SK-N-SH (cell line): ENCODE data around the gene TAS1R3. TPM values are rescaled to one million over a fixed set of nuclear protein-coding genes. Genes with fewer than 3 reads are reported as not detected.
A peak's percentile ranks its signal among the peaks of the same experiment; 100 is the strongest.

Experiments
- CTCF ChIA-PET: fragments of 300-600, 350-600 bp; formaldehyde crosslinking; extraction: SDS; loops from one replicate; lab custom pipeline; 2021; lab: Yijun Ruan, JAX
- POLR2A ChIA-PET: fragments of 350-600 bp; sonication (Branson Sonifier 250); formaldehyde crosslinking; extraction: SDS; loops from one replicate; lab custom pipeline; 2020; ENCODE audit warnings: antibody characterized with exemption, inconsistent platforms; lab: Yijun Ruan, JAX
- DNase-seq: peaks from one replicate; pipeline ENCODE4 v3.0.0; 2012
- H2AFZ ChIP-seq: fragments of 200-600 bp; sonication (generic); 2 replicates; pipeline ENCODE4 v1.8.1; 2016; ENCODE audit warnings: antibody characterized with exemption, mild to moderate bottlenecking, low read depth
- H3F3A ChIP-seq: fragments of 200-600 bp; sonication (generic); replicated peaks from 2 replicates; pipeline ENCODE3; 2016; ENCODE audit warnings: antibody characterized with exemption, mild to moderate bottlenecking; ENCODE audit not compliant: insufficient read depth
- H3K27ac ChIP-seq, 2 experiments: fragments of 200-500 bp in 1 of 2; fragments of 200-600 bp in 1 of 2; sonication (Bioruptor generic) in 1 of 2; sonication (generic), shearing (Covaris generic) in 1 of 2; 2 replicates each; pipeline versions ENCODE4 v1.5.1 to v1.6.1; 2014 to 2016; ENCODE audit warnings: low read depth in 2 of 2, inconsistent platforms in 1 of 2, low read length in 1 of 2, mild to moderate bottlenecking in 1 of 2, mixed read lengths in 1 of 2
- H3K27me3 ChIP-seq: fragments of 200-600 bp; sonication (generic), shearing (Covaris generic); 2 replicates; pipeline ENCODE4 v1.6.1; 2016; ENCODE audit warnings: mixed run types; ENCODE audit not compliant: insufficient read depth
- H3K36me3 ChIP-seq, 2 experiments: fragments of 200-500 bp in 1 of 2; fragments of 200-600 bp in 1 of 2; sonication (Bioruptor generic) in 1 of 2; sonication (generic) in 1 of 2; replicated peaks in 1 of 2; 2 replicates each; pipeline versions ENCODE3 to v1.5.1; 2014 to 2016; ENCODE audit warnings: low read length in 1 of 2, mild to moderate bottlenecking in 1 of 2; ENCODE audit not compliant: insufficient read depth in 2 of 2, control insufficient read depth in 1 of 2
- H3K4me1 ChIP-seq, 2 experiments: fragments of 200-500 bp in 1 of 2; fragments of 200-600 bp in 1 of 2; sonication (Bioruptor generic) in 1 of 2; sonication (generic), shearing (Covaris generic) in 1 of 2; 2 replicates each; pipeline versions ENCODE4 v1.5.1 to v1.6.1; 2014 to 2016; ENCODE audit warnings: low read depth in 1 of 2, low read length in 1 of 2, mixed run types in 1 of 2; ENCODE audit not compliant: insufficient read depth in 2 of 2, control insufficient read depth in 1 of 2
- H3K4me2 ChIP-seq: fragments of 200-600 bp; sonication (generic), shearing (Covaris generic); 2 replicates; pipeline ENCODE4 v1.6.1; 2017; ENCODE audit warnings: mixed run types
- H3K4me3 ChIP-seq, 2 experiments: fragments of 200-500 bp in 1 of 2; fragments of 200-600 bp in 1 of 2; sonication (Bioruptor generic) in 1 of 2; sonication (generic), shearing (Covaris generic) in 1 of 2; 2 replicates each; pipeline versions ENCODE4 v1.5.1 to v1.8.1; 2014 to 2016; ENCODE audit warnings: low read depth in 2 of 2, inconsistent platforms in 1 of 2, low read length in 1 of 2, mild to moderate bottlenecking in 1 of 2, mixed read lengths in 1 of 2, moderate library complexity in 1 of 2
- H3K79me2 ChIP-seq: fragments of 200-600 bp; sonication (generic); 2 replicates; pipeline ENCODE4 v1.8.1; 2017; ENCODE audit warnings: mild to moderate bottlenecking; ENCODE audit not compliant: insufficient read depth
- H3K9ac ChIP-seq: fragments of 200-600 bp; sonication (generic); 2 replicates; pipeline ENCODE4 v1.6.1; 2017; ENCODE audit warnings: mixed run types
- H3K9me2 ChIP-seq: fragments of 200-600 bp; sonication (generic); 2 replicates; pipeline ENCODE4 v1.6.1; 2017; ENCODE audit warnings: mixed run types
- H3K9me3 ChIP-seq: fragments of 200-600 bp; sonication (generic); 2 replicates; pipeline ENCODE4 v1.6.1; 2017; ENCODE audit warnings: mixed run types, mild to moderate bottlenecking, moderate library complexity
- H4K20me1 ChIP-seq: fragments of 200-600 bp; sonication (generic); 2 replicates; pipeline ENCODE4 v1.6.1; 2017; ENCODE audit warnings: mild to moderate bottlenecking, mixed run types; ENCODE audit not compliant: insufficient read depth
- CHD2 ChIP-seq: fragments of 150-350 bp; IDR thresholded peaks from 2 replicates; pipeline ENCODE4 v1.6.1; 2018; ENCODE audit warnings: low read length; ENCODE audit not compliant: partially characterized antibody
- CTCF ChIP-seq: fragments of 200-600 bp; sonication (generic); IDR thresholded peaks from 2 replicates; pipeline ENCODE4 v1.6.1; 2017; ENCODE audit warnings: antibody characterized with exemption, mild to moderate bottlenecking, moderate library complexity
- EP300 ChIP-seq, 2 experiments: IDR thresholded peaks; 2 replicates each; pipeline versions ENCODE4 v1.4.0 to v1.6.1; 2012; ENCODE audit warnings: borderline replicate concordance in 1 of 2, low read depth in 1 of 2, low read length in 1 of 2
- FOSL2 ChIP-seq: IDR thresholded peaks from 2 replicates; pipeline ENCODE4 v1.4.0; 2012; ENCODE audit warnings: low read depth, mild to moderate bottlenecking, moderate library complexity, borderline replicate concordance
- FOXM1 ChIP-seq: IDR thresholded peaks from 2 replicates; pipeline ENCODE4 v1.4.0; 2012; ENCODE audit warnings: low read depth, mild to moderate bottlenecking
- GATA2 ChIP-seq: sonication (generic); formaldehyde crosslinking; IDR thresholded peaks from 2 replicates; pipeline ENCODE4 v1.5.0; 2020; ENCODE audit warnings: mild to moderate bottlenecking, missing genetic modification reagents
- NFIC ChIP-seq: IDR thresholded peaks from 2 replicates; pipeline ENCODE4 v1.4.0; 2012; ENCODE audit warnings: borderline replicate concordance
- RFX5 ChIP-seq: IDR thresholded peaks from 2 replicates; pipeline ENCODE4 v1.6.1; 2012; ENCODE audit warnings: mild to moderate bottlenecking, improper control_type of control experiment, low read length
- TAF1 ChIP-seq: IDR thresholded peaks from 2 replicates; pipeline ENCODE4 v1.6.1; 2012; ENCODE audit warnings: low read depth, mild to moderate bottlenecking, low read length, moderate library complexity, borderline replicate concordance
- TEAD4 ChIP-seq: IDR thresholded peaks from 2 replicates; pipeline ENCODE4 v1.4.0; 2012; ENCODE audit warnings: mild to moderate bottlenecking, borderline replicate concordance; ENCODE audit not compliant: insufficient read depth
- USF2 ChIP-seq: fragments of 150-350 bp; IDR thresholded peaks from 2 replicates; pipeline ENCODE4 v1.6.1; 2017; ENCODE audit warnings: antibody characterized with exemption, low read length, low read depth, borderline replicate concordance
- YY1 ChIP-seq: IDR thresholded peaks from 2 replicates; pipeline ENCODE4 v1.4.0; 2012; ENCODE audit warnings: low read depth, mild to moderate bottlenecking
- ZBTB33 ChIP-seq: IDR thresholded peaks from 2 replicates; pipeline ENCODE4 v1.4.0; 2012; ENCODE audit warnings: low read depth, borderline replicate concordance
- WGBS: methylation state at CpG from one replicate; pipeline ENCODE4 v1.1.6; 2017; ENCODE audit warnings: low lambda C conversion rate; 5-methylcytosine and 5-hydroxymethylcytosine counted together
- polyA plus RNA-seq, 3 experiments: library from polyadenylated mRNA; depleted of rRNA; stranded (reverse); fragments of >200 nt; gene quantifications; 2 replicates each; pipeline ENCODE4 v1.2.3, GENCODE V29; 2012

The TAS1R3 gene
- polyA plus RNA-seq, 1 of the 3 experiments (the other 2 are of a cell fraction): 0.08 TPM

DNA sequence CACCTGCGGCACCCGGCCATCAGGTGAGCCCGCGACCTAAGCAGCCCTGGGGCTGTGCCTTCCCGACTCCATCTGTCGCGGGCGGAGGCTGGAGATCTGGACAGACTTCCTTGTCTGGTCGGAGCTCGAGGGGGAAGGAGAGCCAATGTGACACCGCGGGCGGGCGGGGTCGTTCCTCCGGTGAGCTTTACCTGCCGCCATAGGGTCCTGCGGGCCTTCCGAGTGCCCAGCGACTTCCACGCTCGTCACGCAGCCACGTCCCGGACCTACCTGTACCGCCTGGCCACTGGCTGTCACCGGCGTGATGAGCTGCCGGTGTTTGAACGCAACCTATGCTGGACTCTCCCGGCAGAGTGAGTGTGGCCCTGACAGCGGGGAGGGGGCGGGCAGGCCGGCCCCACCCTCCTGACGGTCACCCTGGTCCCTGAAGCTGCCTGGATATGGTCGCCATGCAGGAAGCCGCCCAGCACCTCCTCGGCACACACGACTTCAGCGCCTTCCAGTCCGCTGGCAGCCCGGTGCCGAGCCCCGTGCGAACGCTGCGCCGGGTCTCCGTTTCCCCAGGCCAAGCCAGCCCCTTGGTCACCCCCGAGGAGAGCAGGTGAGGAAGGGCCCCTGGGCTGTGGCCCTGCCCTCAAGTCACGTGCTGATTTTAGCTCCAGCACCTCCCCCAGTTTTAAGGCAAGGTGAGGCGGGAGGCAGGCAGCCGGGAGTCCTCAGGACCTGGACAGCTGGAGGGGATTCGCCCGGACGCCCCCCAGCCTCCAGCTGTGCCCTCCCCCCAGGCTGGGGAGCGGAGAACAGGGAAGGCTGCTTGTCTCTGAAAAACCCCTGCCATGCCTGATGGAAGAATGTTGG, 21.6 kb upstream of the TAS1R3 start:
- H3K4me2 ChIP-seq: peak overlapping the region; percentile 87
- H3K4me1 ChIP-seq: peaks cover 13 to 34% of the 10 kb centered on the region in 2 experiments; a peak in 2 of 4 replicates
- H3K9me2 ChIP-seq: no peaks in the 10 kb centered on the region
- CTCF ChIA-PET: interaction anchor here (1.1 to 1.4 kb wide), 3 partner anchors 9 to 39 kb away, joined by 3 to 7 read pairs (median 5); partner anchors contain the start of gene DVL1
- H4K20me1 ChIP-seq: peaks cover 15% of the 10 kb centered on the region; the same call in 1 of the 2 replicates
- DNase-seq: peak; percentile 52
- 83% methylated on average over 19 of the region's 57 CpGs for whole genome bisulfite sequencing
- peaks cover 0 to 43% of the 10 kb centered on the region in 2 experiments for H3K36me3 ChIP-seq
- H2AFZ ChIP-seq: no peak overlapping the region
- no peaks in the 10 kb centered on the region for H3K27me3 ChIP-seq
- peak overlapping the region; percentile 74 for H3K9ac ChIP-seq
- peak overlapping the region; percentile 66 to 85 for H3K4me3 ChIP-seq
- H3K79me2 ChIP-seq: peaks cover 32% of the 10 kb centered on the region
- no peaks in the 10 kb centered on the region for H3F3A ChIP-seq
- POLR2A ChIA-PET: interaction anchor here (1.2 kb wide), 1 partner anchor 16 kb away, joined by 3 read pairs; no protein-coding TSS in a partner anchor
- peak overlapping the region in 1 of 2 experiments; percentile 16; a peak in 1 of 4 replicates for H3K27ac ChIP-seq
- H3K9me3 ChIP-seq: no peaks in the 10 kb centered on the region
- TF ChIP-seq RFX5: no peak
- no peak for TF ChIP-seq EP300 (IDR thresholded peaks at IDR 0.05; ENCODE audit: borderline replicate concordance in 1 of 2, low read depth in 1 of 2, low read length in 1 of 2)
- TF ChIP-seq YY1: no peak
- no peak for TF ChIP-seq FOXM1
- no peak for TF ChIP-seq NFIC
- TF ChIP-seq GATA2 (CRISPR knock-in tag): no peak
- TF ChIP-seq ZBTB33: no peak
- TF ChIP-seq TEAD4: no peak
- TF ChIP-seq CTCF: no peak
- no peak for TF ChIP-seq FOSL2
- TF ChIP-seq CHD2: no peak
- TF ChIP-seq USF2: no peak
- no peak for TF ChIP-seq TAF1
